ENCODE data around the gene EWSR1.

The EWSR1 gene

DNA sequence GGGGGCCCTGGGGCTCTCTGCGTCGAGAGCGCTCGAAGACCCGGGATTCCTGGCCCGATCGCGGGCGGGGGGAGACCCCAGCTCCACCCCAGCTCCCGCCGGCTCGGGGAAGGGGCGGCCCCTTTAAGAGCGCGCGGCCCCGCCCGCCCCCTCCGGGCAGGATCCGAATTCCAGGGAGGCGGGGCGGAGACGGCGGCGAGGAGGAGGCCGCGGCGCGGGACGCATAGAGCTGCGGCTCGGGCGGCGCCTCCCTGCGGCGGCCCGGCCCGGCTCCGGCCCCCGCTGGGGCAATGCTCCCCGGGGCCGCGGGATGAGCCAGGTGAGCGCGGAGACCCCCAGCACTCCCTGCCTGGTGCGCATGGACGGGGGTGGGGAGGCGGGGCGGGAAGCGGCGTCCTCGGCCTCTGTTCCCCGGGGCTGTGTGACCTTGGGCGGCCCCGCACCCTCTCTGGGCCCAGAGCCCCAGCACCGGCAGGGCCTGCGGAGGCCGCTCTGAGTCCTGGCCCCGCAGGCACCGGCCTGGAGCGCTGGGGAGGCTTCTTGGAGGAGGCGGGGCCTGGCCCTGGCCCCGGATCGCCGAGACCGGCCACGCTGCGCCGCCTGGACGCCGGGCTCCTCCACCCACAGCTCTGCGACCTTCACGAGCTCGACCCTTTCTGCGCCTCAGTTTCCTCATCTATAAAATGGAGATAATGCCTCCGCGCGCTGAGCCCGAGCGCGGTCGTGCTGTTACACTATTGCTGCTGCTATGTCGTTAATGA, 38.9 kb downstream of the EWSR1 start:
- no peak for DNase-seq (ENCODE audit: low read depth)

DNA sequence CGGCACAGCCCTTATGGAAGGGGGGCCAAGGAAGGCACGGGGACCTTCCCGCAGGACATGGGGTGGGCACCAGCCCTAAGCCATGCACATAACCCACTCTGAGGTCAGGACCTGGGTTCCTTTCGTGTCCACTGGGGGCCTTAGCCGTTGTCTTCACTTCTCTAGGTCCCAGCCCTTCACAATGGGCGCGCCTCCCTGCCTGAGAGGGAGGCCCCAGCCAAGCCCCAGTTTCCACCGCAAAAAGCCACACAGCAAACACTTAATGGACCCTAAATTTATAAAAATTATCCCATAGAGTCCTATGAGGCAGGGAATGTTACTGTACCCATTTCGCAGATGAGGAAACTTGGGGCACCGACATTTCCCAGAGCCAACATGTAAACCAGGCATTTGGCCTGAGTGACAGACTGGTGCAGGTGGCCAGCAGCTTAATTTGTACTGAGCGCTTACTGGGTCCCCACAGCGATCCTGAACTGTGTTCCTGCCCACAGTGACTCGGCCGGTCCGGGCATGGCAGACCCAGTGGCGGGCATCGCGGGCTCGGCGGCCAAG, 39.6 kb downstream of the EWSR1 start:
- no peak for DNase-seq (ENCODE audit: low read depth)

DNA sequence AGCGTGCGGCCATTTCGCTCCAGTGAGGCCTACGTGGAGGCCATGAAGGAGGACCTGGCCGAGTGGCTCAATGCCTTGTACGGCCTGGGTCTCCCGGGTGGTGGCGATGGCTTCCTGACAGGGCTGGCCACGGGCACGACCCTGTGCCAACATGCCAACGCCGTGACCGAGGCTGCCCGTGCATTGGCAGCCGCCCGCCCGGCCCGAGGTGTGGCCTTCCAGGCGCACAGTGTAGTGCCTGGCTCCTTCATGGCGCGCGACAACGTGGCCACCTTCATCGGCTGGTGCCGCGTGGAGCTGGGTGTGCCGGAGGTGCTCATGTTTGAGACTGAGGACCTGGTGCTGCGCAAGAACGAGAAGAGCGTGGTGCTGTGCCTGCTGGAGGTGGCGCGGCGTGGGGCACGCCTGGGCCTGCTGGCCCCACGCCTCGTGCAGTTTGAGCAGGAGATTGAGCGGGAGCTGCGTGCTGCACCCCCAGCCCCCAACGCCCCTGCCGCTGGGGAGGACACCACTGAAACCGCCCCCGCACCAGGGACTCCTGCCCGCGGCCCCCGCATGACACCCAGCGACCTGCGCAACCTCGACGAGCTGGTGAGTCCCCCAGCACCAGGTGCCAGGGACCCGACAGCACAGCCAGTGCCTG, 40.2 kb downstream of the EWSR1 start:
- DNase-seq (ENCODE audit: low read depth), result no peak

DNA sequence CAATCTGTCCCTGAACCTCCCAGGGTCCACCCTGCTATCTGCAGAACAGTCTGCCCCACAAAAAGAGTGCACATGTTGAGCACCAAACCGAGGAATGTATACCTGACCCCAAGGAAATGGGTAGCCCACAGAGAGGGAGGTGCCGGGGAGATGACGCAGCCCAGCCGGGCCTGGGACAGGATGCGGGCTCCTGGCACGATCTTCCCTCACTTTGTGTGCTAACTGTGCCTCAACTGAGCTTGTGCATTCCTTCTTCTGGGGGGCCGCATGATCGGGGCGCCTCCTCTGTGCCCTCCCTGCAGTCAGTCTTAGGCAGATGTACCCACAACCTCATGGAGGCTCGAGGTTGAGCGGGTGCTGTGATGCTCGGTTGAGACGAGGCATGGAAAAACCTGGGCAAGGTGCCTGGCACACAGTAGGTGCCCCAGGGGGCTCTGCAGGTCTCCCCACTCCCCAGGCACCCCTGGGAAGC, 40.8 kb downstream of the EWSR1 start:
- no peak for DNase-seq (ENCODE audit: low read depth)

DNA sequence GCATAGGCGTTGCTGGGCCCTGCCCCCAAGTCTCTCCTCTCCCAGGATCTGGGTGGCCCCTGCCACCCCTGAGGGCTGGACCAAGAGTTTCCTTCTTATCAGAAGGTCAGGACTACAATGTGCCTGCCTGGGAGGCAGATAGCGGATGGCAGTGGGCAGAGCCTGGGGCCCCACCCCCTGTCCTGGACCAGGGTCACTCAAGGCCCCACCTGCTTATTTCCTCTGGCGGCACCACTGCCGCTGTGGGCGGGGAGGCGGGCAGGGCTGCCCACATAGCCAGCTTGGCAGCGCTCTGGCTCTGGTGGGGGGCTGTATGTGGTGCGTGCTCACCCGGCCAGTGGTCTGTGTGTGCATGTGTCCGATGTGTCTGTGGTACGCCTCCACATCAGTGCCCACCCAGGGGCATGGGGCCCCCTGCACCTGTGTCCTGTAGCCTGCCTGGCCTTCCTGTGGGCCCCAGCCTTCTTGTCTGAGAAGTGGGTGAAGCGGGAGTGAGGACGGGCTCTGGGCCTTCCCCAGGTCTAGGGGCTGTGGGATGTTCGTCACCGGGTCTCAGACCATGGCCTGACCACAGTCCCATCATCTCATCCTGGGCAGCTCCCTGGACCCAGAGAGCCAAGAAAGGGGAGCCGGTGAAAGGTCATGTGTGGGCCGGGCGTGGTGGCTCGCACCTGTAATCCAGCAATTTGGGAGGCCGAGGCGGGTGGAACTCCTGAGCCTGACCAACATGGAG, 41.4 kb downstream of the EWSR1 start:
- DNase-seq (ENCODE audit: low read depth), result no peak

DNA sequence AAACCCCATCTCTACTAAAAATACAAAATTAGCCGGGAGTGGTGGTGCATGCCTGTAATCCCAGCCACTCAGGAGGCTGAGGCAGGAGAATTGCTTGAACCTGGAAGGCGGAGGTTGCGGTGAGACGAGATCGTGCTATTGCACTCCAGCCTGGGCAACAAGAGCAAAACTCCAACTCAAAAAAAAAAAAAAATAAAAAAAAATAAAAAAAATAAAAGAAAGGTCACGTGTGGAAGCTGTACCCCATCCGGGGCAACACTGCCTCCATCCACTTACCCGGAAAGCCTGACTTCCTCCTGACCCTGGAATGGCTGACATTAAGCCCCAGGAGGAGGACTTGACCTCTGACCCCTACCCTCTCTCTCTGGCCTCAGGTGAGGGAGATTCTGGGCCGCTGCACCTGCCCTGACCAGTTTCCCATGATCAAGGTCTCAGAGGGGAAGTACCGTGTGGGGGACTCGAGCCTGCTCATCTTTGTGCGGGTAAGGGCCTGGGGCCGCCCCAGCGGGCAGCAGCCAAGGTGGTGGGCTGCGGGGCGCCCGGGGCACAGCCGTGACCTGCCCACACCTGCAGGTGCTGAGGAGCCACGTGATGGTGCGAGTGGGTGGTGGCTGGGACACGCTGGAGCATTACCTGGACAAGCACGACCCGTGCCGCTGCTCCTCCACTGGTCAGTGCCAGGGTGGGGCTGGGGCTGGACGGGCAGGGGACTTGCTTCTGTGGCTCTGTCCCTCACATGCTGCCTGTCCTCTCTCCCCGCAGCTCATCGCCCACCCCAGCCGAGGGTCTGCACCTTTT, 42.2 kb downstream of the EWSR1 start:
- no peak for DNase-seq (ENCODE audit: low read depth)

DNA sequence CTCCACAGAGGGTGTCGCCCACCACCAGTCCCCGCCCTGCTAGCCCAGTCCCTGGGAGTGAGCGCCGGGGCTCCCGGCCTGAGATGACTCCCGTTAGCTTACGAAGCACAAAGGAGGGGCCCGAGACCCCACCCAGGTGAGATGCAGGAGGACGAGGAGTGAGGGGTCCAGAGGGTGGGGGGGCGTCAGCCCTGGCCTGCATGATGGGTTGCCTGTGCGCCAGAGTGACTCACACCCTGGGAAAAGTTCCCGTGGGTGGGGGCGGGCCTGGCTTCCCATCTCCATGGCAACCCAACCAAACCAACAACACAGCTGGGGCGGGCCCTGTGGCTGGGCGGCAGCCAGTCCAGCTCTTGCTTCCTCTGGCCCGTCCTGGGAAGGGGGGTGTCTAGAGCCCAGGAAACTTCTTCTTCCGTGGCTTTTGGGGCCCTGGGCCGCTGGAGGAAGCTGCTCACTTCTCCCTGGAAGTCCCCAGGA, 42.8 kb downstream of the EWSR1 start:
- DNase-seq (ENCODE audit: low read depth), result no peak

DNA sequence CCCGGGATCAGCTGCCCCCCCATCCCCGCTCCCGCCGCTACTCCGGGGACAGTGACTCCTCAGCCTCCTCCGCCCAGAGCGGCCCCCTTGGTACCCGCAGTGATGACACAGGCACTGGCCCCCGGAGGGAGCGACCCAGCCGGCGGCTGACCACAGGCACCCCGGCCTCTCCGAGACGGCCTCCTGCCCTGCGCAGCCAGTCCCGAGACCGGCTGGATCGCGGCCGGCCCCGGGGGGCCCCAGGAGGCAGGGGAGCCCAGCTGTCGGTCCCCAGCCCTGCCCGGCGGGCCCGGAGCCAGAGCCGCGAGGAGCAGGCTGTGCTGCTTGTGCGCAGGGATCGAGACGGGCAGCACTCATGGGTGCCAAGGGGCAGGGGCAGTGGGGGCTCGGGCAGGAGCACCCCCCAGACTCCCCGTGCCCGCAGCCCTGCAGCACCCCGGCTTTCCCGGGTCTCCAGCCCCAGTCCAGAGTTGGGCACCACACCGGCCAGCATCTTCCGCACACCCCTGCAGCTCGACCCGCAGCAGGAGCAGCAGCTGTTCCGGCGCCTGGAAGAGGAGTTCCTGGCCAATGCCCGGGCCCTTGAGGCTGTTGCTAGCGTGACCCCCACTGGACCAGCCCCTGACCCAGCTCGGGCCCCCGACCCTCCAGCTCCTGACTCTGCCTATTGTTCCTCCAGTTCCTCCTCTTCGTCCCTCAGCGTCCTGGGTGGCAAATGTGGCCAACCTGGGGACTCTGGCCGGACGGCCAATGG, 43.6 kb downstream of the EWSR1 start:
- no peak for DNase-seq (ENCODE audit: low read depth)

DNA sequence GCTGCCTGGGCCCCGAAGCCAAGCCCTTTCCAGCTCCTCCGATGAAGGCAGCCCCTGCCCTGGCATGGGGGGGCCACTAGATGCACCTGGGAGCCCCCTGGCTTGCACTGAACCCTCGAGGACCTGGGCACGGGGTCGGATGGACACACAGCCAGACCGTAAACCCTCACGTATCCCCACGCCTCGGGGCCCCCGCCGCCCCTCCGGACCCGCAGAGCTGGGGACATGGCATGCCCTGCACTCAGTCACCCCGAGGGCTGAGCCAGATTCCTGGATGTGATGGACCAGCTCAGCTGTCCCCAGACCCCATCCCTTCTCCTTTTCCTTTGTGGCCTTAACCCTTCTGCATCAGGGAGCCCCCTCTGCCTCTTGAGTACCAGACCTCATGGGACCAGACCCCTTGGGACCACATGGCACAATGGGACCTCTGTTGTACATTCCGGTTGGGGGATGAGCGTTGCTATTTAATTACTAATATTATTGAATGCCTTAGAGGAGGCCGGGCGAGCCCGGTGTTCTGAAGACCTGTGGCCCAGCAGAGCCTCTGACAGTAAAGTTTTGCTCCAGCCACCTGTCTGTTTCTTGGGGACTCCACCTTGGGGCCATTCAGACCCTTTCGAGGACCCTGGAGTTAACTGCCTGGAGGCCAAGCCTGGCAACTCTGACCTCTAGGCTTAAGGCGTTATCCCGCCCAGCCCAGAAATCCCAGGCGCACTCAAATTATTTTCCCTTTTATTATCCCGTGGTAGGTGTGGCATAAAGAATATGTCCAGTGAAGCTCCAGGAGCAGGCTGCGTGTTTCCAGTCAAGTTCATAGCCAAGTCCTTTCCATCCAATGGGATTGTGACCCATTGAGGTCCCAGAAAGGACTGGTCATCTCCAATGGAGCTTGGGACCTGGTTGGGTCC, 44.4 kb downstream of the EWSR1 start:
- DNase-seq (ENCODE audit: low read depth), result no peak

DNA sequence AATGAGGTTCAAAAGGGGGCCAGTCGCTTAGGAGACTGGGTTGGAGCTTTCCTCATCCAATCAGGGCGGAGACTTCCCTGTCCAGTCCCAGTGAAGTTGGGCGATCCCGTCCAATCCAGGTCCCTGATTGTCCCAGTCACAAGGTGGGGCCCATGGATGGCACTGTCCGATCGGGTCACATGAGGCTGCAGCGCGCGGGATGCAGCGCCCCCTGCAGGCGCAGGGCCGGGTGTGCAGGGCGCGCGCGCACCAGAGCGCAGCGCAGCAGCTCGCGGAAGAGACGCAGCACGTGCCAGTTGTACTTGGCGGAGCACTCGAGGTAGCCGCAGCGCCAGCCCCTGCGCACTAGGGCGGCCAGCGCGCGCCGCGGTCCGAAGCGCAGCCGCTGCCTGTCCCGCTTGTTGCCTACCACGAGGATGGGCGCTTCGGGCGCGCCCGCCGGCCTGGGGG, 45.1 kb downstream of the EWSR1 start:
- no peak for DNase-seq (ENCODE audit: low read depth)

DNA sequence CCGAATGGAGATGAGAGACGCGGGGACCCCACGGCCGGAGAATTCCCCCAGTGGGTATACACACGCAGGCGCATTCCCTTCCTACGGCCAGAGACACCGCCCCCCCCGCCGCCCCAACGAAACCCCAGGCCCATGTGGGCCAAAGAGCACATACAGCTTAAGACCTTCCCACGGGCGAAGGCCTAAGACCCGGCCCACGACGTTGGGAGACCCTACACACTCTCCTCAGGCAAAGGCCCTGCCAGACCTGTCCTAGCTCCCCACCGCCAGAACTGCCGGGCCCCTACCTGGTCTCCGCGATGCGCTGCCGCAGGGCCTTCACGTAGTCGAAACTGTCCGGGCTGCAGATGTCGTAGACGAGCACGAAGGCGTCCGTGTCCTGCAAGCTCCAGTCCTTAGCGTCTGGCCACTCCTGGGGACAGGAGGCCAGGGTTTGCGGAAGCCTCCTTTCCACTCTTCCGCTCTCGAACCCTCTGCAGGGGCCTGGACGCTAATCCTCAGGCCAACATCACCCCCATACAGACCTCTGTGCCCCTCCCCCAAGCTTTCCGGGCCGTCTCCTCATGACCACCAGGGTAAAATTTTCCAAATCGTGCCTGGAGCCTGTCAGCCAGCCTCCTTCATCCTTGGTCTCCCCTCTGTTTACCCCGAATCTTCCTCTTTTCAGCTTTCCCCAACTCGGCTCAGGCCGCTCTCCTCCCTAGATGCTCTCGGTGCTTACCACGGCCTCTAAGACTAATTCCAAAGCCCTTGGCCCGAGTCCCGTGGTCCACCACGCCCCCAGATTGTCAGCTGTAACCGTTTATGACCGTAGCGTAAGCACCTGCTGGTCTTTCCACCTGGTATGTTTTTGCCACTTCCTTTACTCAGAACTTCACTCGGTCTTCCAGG, 45.8 kb downstream of the EWSR1 start:
- DNase-seq (ENCODE audit: low read depth), result no peak

DNA sequence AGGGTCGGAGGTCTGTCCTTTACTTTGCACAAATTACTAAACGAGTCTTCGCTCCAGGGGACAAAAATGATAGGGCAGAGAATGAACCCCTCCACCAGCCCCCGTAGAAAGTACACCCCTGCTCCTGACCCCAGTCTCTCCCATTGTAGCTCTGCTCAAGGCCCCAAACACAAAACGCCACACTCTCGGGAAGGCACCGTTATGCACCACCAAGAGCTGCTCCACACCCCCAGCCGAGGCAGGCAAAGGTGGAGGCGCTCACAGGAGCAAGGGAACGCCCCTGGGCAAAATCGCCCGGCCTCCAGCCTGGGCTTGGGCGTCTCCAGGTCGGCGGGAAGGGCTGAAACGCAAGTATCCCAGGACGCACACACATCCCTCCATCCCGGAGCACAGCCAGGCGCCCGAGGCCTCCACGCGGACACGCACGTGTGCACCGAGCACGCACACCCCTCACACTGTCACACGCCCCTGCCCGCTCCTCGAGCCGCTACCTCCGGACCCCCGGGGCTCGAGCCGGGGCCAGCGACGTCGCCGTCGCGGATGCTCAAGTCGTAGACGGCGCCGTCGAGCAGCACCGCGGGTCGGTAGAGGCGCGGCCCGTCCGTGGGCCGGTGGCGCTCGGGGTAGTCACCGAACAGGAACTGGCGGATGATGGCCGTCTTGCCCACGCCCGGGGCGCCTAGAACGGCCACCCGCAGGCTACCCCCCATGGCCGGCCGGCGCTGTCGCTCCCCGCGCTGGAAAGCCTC, 46.6 kb downstream of the EWSR1 start:
- DNase-seq (ENCODE audit: low read depth), result no peak

DNA sequence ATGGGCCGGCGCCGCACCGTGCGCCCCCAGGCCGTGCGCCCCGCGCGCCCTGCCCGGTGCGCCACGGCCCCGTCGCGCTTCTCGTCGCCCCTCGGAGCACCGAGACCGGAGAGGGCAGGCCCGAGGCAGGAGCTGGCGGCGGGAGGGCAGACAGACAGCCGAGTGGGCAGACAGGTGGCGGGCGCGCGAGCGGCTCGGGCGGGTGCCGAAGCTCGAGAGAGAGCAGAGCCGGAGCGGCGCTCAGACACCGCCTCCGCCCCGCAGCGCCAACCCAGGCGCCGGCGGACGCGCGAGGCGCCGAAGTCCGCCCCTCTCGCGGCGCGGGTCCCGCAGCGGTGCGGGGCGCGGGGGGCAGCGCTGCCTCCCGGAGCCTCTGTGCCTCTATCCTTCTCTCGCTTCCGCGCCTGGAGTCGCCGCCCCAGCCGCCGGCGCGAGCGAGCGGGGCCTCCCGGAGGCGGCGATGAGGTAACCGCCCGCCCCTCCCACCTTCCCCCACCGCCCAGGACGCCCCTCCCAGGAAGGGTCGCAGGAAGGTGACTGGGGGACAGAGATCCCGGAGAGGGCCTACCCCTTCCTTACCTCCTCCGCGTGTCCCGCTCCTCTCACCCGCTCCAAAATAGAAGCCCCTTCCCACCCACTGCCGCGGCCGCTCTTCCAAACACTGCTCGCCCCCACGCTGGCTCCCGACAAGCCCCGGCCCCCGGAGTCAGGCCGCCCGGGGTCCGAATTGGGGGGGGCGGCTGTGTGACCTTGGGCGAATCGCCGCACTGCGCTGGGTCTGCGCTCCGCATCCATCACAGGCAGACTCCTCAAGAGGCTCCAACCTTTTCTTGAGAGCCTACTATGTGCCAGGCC, 47.4 kb downstream of the EWSR1 start, which contains the start of gene RASL10A:
RASL10A (minus strand) TSS at position 412 of the 855 bp plus-strand sequence. CDS start 451 bp downstream, outside the sequence.
- DNase-seq (ENCODE audit: low read depth), result no peak

DNA sequence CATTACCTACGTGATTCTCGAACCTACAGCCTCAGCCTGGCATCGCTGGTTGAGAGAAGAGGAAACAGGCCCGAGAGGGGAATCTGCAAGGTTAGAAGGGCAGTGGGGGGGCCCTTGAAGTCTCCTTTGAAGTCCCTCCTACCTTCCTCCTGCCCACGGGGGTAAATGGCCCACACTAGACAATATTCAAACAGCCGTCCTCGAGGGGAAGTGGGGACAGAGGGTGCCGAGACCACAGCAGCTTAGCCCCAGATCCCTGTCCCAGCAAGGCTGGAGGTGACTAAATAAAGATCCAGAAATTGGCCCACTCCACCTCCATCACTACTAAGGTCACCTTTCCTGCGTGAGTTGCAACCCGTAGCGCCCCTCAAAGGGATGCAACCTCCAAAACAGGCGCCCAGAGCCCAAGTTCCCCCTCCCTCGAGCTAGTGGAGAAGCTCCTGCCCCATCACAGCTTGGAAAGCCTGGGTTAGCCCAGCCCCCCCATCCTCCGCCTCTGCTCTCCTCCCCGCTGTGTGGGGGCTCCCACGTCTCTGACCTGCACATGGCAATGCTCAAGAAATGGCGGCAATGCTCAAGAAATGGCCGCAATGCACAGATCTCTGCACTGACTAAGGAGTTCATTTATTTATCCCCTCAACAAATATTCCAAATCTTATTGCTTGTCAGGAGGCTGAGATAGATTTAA, 48.2 kb downstream of the EWSR1 start:
- no peak for DNase-seq (ENCODE audit: low read depth)

DNA sequence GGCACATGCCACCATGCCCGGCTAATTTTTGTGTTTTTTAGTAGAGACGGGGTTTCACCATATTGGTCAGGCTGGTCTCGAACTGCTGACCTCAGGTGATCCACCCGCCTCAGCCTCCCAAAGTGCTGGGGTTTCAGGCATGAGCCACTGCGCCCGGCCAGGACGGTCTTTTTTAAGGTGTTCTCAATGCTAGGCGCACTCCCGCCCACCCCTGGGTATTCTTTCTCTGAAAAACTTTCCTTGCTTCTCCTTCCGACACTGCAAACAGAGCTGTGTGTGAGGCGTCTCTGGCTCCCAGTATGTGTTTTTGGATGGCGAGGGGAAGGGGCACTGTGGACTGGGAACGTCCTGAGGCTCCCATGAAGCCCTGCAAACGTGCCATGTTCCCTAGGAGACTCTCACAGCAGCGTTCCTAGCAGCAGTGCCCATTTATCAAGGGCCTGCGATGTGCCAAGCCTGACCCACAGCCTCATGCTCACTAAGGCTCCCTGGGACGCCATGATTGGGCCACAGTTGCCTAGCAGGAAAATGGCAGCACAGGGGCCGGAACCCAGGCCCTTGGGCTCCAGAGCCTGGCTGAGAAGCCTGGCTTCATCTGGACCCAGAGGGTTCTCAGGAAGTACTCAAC, 49.9 kb downstream of the EWSR1 start:
- no peak for DNase-seq (ENCODE audit: low read depth)

DNA sequence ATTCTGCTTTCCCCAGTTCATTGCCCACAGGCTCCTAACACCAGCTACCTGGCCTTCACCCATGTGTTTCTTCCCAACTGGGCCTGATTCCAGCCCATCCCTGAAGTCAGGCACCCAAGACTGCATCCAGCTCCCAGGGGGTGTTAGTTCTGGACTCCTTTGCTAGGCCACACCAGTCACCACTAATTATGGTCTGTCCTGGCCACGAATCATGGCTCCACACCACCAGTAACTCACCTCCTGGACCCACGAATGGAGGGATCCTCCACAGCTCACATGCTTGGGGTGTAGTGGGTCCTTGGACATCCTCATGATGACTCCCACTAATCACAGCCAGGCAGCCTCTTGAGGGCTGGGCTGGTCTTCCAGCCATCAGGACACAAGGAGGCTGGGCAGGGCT, 51.0 kb downstream of the EWSR1 start:
- no peak for DNase-seq (ENCODE audit: low read depth)

All from stimulated activated CD8-positive, alpha-beta memory T cell treated with anti-CD3 and anti-CD28 coated beads, Interleukin-12 subunit alpha, Interleukin-12 subunit beta, amount 100 ng/mL, for 1 hour (primary cell).